Endodermal cell (in vitro differentiated cells): ENCODE data around the gene DTNB. TPM values are rescaled to one million over a fixed set of nuclear protein-coding genes. Genes with fewer than 3 reads are reported as not detected.

Source experiments
- DNase-seq: peaks from one replicate; pipeline ENCODE4 v3.0.0-alpha.2; 2017
- H3K27ac ChIP-seq: 2 replicates; pipeline ENCODE4 v1.5.1; 2013; ENCODE audit warnings: mild to moderate bottlenecking, low read depth, low read length, moderate library complexity
- H3K27me3 ChIP-seq: 2 replicates; pipeline ENCODE4 v1.6.1; 2013; ENCODE audit warnings: mild to moderate bottlenecking, low read length, moderate library complexity; ENCODE audit not compliant: insufficient read depth, control insufficient read depth, poor library complexity, severe bottlenecking
- H3K36me3 ChIP-seq: 2 replicates; pipeline ENCODE4 v1.7.0; 2013; ENCODE audit warnings: mild to moderate bottlenecking, low read length, moderate library complexity; ENCODE audit not compliant: control insufficient read depth, insufficient read depth
- H3K4me1 ChIP-seq: one replicate; pipeline ENCODE4 v1.7.0; 2013; ENCODE audit warnings: low read length; ENCODE audit not compliant: control insufficient read depth, insufficient read depth
- H3K4me3 ChIP-seq: 2 replicates; pipeline ENCODE4 v1.5.1; 2013; ENCODE audit warnings: mild to moderate bottlenecking, low read length, moderate library complexity
- H3K9ac ChIP-seq: 2 replicates; pipeline ENCODE4 v1.6.1; 2013; ENCODE audit warnings: mild to moderate bottlenecking, low read length, moderate library complexity; ENCODE audit not compliant: poor library complexity, severe bottlenecking; ENCODE audit errors: extremely low read depth
- H3K9me3 ChIP-seq: 2 replicates; pipeline ENCODE4 v1.6.1; 2013; ENCODE audit warnings: mild to moderate bottlenecking, low read length, moderate library complexity; ENCODE audit not compliant: control insufficient read depth
- H3K27ac Mint-ChIP-seq: 2 replicates; pipeline ENCODE4 v1.8.0; 2020; ENCODE audit warnings: mixed read lengths
- H3K27me3 Mint-ChIP-seq: 2 replicates; pipeline ENCODE4 v1.8.0; 2021; ENCODE audit warnings: mild to moderate bottlenecking, mixed read lengths; ENCODE audit not compliant: insufficient read depth
- H3K36me3 Mint-ChIP-seq: 2 replicates; pipeline ENCODE4 v1.8.0; 2020; ENCODE audit warnings: low read depth, mixed read lengths
- H3K4me1 Mint-ChIP-seq: 2 replicates; pipeline ENCODE4 v1.8.0; 2020; ENCODE audit warnings: mixed read lengths
- H3K4me3 Mint-ChIP-seq: 2 replicates; pipeline ENCODE4 v1.8.0; 2020; ENCODE audit warnings: mild to moderate bottlenecking, moderate library complexity, mixed read lengths
- H3K9me3 Mint-ChIP-seq: 2 replicates; pipeline ENCODE4 v1.8.0; 2020; ENCODE audit warnings: mild to moderate bottlenecking, mixed read lengths
- CTCF ChIP-seq: fragments of 200-600 bp; sonication (generic); conservative IDR thresholded peaks from 2 replicates; pipeline ENCODE4 v1.5.0; 2021; ENCODE audit warnings: antibody characterized with exemption, mild to moderate bottlenecking
- WGBS, 2 experiments: methylation state at CpG; one replicate each; pipeline versions ENCODE4 v1.1.5 to v1.1.7; 2013; ENCODE audit warnings: missing lambda C conversion rate in 2 of 2, mixed read lengths in 1 of 2; ENCODE audit not compliant: insufficient coverage in 1 of 2, insufficient read length in 1 of 2; 5-methylcytosine and 5-hydroxymethylcytosine counted together
- total RNA-seq, 2 donors: library from RNA; stranded (reverse); fragmentation: NEBNext Ultra II Directional in 1 of 2; extraction: Animal tissue kit (Norgen Biotek cat#: 25700) in 1 of 2; gene quantifications; 2 replicates in 1 of 2; 3 replicates in 1 of 2; pipeline ENCODE4 v1.2.1, GENCODE V29; 2021

Gene DTNB
- total RNA-seq, 2 donors from 2014 or later = 38.8 to 48.7 TPM

- 8 to 17% methylated on average over 14 to 45 of the region's 45 CpGs for WGBS, 2 experiments
- DNase-seq = peak; percentile 98
- H3K4me3 ChIP-seq = peak overlapping the region; percentile 26
- no peaks in the 10 kb centered on the region for H3K36me3 Mint-ChIP-seq
- no peaks in the 10 kb centered on the region for H3K9me3 ChIP-seq
- H3K4me1 Mint-ChIP-seq = no peaks in the 10 kb centered on the region
- no peaks in the 10 kb centered on the region for H3K4me1 ChIP-seq
- peaks cover 16% of the 10 kb centered on the region for H3K27me3 ChIP-seq
- H3K27ac ChIP-seq = no peak overlapping the region
- no peak overlapping the region for H3K27ac Mint-ChIP-seq
- H3K9ac ChIP-seq = no peak overlapping the region
- no peaks in the 10 kb centered on the region for H3K36me3 ChIP-seq
- H3K27me3 Mint-ChIP-seq = peaks cover 32% of the 10 kb centered on the region
- TF ChIP-seq CTCF = peak; percentile 99
- peak overlapping the region; percentile 55 for H3K4me3 Mint-ChIP-seq
- no peaks in the 10 kb centered on the region for H3K9me3 Mint-ChIP-seq
Measured at GRCh38 chr2:25342372-25343186, 330.8 kb downstream of the DTNB start.

GRCh38 chr2:25341753-25342371 is 331.5 kb downstream of the DTNB start, which contains the start of gene DNMT3A:
TSS of gene DNMT3A (minus strand) at chr2:25341925. CDS start at chr2:25313984, 27,941 bp downstream.
- DNase-seq = peak; percentile 84
- peak within 1 kb of the TSS; percentile 26 for H3K4me3 ChIP-seq
- Mint-ChIP-seq H3K9me3 (no peaks in the 10 kb centered on the region), H3K4me3 (peak within 1 kb of the TSS; percentile 62), H3K4me1 (peaks cover 5% of the 10 kb centered on the region), H3K27me3 (peaks cover 29% of the 10 kb centered on the region), H3K27ac (no peak within 1 kb of the TSS), H3K36me3 (no peaks in the 10 kb centered on the region)
- 0% methylated on average over 24 to 99 of the region's 100 CpGs for WGBS, 2 experiments
- no peak within 1 kb of the TSS for H3K27ac ChIP-seq
- no peak for TF ChIP-seq CTCF
- H3K4me1 ChIP-seq = peaks cover 4% of the 10 kb centered on the region
- no peak within 1 kb of the TSS for H3K9ac ChIP-seq
- H3K36me3 ChIP-seq = no peaks in the 10 kb centered on the region
- H3K27me3 ChIP-seq = peaks cover 16% of the 10 kb centered on the region
- H3K9me3 ChIP-seq = no peaks in the 10 kb centered on the region

GRCh38 chr2:25341011-25341727 is 332.2 kb downstream of the DTNB start:
- H3K36me3 ChIP-seq = no peaks in the 10 kb centered on the region
- peaks cover 16% of the 10 kb centered on the region for H3K27me3 ChIP-seq
- TF ChIP-seq CTCF = no peak
- Mint-ChIP-seq H3K4me1 (peaks cover 12% of the 10 kb centered on the region), H3K27ac (no peak overlapping the region), H3K27me3 (peaks cover 29% of the 10 kb centered on the region), H3K36me3 (no peaks in the 10 kb centered on the region), H3K4me3 (peak overlapping the region; percentile 55), H3K9me3 (no peaks in the 10 kb centered on the region)
- H3K9me3 ChIP-seq = no peaks in the 10 kb centered on the region
- DNase-seq = no peak
- peaks cover 8% of the 10 kb centered on the region for H3K4me1 ChIP-seq
- 0% methylated on average over 97 of the region's 104 CpGs; no CpG with 5 or more reads in 1 of the 2 experiments for WGBS, 2 experiments
- H3K27ac ChIP-seq = no peak overlapping the region
- H3K4me3 ChIP-seq = no peak overlapping the region
- no peak overlapping the region for H3K9ac ChIP-seq
